HG03159 (cell line): ENCODE results near the gene CLASRP.
"Not testable (repeated sequence)": the region's sequence is repeated elsewhere in the genome, so short reads cannot be mapped to it uniquely, and the experiment has no call there.

Experiments used
- ATAC-seq: cut with Tn5 transposase; IDR thresholded peaks from one replicate; pipeline ENCODE4 v1.9.1; 2021; ENCODE audit warnings: mild to moderate bottlenecking, moderate library complexity; ENCODE audit not compliant: unreplicated experiment

The CLASRP gene

DNA sequence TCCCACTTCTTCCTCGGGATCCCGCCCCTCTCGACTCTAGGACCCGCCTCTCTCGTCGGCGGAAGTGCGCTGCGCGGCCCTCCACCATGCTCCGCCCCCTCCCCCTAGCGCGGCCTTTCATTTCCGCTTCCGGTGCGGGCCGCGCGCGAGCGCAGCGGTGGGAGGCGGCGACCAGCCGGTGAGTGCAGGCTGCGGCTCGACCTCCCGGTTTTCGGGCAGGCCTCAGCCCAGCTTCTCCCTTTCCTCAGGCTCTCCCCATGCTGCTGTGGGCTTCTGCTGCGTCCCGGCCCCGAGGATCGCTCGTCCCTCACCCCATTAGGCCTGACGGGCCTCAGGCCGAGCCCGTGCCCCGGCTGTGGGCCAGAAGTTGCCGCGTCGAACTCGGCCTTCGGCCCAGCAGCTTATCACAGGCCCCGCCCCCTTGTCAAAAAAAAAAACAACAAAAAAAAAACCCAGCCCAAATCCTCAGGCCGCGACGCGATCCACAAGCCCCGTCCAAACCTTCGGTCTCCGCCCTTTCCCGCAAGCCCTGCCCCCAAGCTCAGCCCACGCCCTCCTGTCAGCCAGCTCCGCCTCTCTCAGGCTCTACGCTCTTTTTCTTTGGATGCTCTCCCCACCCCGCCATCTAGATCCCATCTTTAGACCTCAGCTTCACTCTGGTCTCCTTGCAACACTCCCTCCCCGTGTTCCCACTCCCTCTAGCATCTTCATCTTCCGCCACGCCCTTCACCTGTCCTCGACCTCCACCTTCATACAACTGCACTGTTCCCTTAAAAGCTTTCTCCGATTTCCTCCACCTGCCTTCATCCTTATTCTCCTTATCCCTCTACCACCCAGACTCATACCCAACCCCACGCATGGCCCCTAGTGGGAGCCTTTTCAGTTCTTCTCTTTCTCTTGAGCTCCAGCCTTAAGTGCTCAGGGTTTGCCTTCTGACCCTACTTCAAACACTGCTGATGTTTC, at the start of gene CLASRP:
Gene CLASRP (plus strand): TSS at position 115 of the 963 bp plus-strand sequence. CDS start 1,168 bp downstream, outside the sequence.
- peak; percentile 84 for ATAC-seq

DNA sequence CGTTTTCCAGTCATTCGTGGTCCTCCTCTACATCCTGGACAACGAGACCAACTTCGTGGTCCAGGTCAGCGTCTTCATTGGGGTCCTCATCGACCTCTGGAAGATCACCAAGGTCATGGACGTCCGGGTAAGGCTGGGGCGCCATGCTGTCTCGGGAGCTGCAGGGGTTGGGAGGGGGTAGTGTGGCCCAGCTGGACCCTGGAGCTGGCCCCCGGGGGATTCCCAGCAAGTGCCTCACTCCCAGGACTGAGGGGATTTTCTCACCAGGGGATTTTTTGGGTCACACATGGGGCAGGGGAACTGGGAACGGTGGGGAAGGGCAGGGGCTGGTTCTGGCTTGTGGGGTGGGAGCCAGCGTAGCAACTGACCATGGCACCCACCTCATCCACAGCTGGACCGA, 48.4 kb upstream of the CLASRP start:
- ATAC-seq = no peak

- no peak for ATAC-seq
These were observed 47.9 kb upstream of the CLASRP start for GRCh38 chr19:44990966-44991365.

DNA sequence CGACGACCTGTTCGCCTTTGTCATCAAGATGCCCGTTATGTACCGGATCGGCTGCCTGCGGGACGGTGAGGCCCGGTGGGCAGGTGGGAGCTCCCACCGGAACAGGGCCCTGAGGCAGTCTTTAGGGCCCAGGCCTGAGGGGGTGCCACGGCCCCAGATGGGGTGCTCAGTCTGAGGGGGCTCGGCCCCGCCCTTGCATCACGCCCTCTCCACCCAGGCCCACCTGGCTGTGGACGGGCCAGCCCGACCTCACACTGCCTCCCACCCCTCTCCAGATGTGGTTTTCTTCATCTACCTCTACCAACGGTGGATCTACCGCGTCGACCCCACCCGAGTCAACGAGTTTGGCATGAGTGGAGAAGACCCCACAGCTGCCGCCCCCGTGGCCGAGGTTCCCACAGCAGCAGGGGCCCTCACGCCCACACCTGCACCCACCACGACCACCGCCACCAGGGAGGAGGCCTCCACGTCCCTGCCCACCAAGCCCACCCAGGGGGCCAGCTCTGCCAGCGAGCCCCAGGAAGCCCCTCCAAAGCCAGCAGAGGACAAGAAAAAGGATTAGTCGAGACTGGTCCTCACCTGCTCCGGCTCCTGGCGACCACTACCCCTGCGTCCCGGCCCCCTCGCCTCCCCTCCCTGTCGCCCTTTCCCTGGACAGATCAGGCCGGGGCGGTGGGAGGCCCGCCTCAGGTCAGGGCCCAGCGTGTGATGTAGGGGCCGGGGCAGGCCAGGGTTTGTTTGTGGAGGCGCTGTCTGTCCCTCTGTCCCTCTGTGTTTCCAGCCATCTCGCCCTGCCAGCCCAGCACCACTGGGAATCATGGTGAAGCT, 46.3 kb upstream of the CLASRP start:
- no peak for ATAC-seq

- ATAC-seq = no peak
These were observed 45.3 kb upstream of the CLASRP start for GRCh38 chr19:44993526-44993925.

- ATAC-seq = no peak
These were observed 44.8 kb upstream of the CLASRP start for GRCh38 chr19:44993926-44994537.

DNA sequence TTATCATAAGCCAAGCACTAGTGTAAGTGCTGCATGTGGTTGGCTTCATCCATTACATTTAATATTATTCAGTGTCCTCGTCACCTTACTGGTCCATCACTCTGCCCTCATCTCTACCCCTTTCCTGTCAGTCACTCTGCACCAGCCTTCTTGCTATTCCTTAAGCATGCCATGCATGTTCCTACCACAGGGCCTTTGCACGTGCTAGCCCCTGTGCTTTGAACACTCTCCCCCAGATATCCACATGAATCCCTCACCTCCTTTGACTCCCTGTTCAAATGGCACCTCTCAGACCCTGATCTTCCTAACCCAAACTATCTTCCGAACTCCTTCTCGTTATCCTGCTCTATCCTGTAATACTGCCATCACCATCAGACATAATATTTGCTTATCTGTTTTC, 40.8 kb upstream of the CLASRP start:
- ATAC-seq = no peak

- not testable (repeated sequence) for ATAC-seq
These were observed 39.5 kb upstream of the CLASRP start for GRCh38 chr19:44999131-44999925.

DNA sequence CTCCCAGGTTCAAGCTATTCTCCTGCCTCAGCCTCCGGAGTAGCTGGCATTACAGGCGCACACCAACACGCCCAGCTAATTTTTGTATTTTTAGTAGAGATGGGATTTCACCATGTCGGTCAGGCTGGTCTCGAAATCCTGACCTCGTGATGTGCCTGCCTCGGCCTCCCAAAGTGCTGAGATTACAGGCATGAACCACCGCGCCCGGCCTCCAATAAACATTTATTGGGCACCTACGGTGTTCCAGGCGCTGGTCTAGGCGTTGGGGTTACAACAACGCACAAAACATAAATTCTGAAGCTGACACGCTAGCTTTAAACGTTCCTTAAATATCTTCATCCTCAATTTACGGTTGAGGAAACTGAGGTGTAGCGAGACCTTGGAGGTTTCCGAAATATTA, 38.2 kb upstream of the CLASRP start:
- ATAC-seq = not testable (repeated sequence)

DNA sequence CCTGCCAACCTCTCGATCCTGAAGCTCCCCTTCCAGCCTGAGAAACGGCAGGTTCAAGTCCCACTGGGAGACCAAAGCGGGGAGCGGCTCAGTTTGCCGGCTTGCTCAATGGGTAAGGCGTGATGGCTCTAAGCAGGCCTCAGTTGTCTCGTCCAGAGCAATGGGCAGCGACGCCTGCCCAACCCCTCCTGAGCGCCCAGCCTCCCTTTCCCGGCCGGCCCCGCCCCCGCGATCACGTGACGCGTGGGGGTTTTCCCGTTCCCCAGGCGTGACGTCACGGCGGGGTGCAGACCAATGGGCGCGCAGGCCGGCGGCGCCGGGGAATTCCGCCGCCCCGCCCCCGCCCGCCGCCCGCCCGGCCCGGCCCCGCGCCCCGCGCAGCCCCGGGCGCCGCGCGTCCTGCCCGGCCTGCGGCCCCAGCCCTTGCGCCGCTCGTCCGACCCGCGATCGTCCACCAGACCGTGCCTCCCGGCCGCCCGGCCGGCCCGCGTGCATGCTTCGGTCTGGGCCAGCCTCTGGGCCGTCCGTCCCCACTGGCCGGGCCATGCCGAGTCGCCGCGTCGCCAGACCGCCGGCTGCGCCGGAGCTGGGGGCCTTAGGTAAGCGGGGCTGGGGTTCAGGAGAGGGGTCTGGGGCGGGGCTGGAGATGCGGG, 37.6 kb upstream of the CLASRP start, which contains the start of gene RELB:
Gene RELB (plus strand): TSS at position 378 of the 653 bp plus-strand sequence. CDS start 116 bp downstream, at position 494.
- peak; percentile 48 for ATAC-seq

DNA sequence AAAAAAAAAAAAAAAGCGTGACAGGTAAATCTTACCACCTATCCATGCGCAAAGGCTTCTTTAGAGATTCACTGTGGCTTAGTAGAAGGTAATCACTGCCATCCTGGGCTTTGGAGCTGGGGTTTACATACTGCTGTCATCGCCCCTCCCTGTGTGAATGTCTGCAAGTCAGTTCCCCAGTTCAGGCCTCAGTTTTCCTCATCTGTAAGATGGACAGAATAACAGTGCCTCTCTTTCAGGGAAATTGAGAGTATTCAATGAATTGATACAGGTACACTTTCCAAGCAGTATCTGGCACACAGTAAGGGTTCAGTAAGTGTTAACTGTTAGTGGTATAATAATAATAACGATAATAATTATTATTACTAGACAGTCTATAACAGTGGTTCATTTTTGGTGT, 35.4 kb upstream of the CLASRP start:
- no peak for ATAC-seq

GRCh38 chr19:45005787-45006186, 33.1 kb upstream of the CLASRP start:
- ATAC-seq = no peak

- ATAC-seq = no peak
These were observed 30.3 kb upstream of the CLASRP start for GRCh38 chr19:45008552-45008951.

- ATAC-seq = no peak
These were observed 29.1 kb upstream of the CLASRP start for GRCh38 chr19:45009625-45010255.

- no peak for ATAC-seq
These were observed 28.5 kb upstream of the CLASRP start for GRCh38 chr19:45010306-45010705.

- ATAC-seq = no peak
These were observed 26.9 kb upstream of the CLASRP start for GRCh38 chr19:45011959-45012358.

DNA sequence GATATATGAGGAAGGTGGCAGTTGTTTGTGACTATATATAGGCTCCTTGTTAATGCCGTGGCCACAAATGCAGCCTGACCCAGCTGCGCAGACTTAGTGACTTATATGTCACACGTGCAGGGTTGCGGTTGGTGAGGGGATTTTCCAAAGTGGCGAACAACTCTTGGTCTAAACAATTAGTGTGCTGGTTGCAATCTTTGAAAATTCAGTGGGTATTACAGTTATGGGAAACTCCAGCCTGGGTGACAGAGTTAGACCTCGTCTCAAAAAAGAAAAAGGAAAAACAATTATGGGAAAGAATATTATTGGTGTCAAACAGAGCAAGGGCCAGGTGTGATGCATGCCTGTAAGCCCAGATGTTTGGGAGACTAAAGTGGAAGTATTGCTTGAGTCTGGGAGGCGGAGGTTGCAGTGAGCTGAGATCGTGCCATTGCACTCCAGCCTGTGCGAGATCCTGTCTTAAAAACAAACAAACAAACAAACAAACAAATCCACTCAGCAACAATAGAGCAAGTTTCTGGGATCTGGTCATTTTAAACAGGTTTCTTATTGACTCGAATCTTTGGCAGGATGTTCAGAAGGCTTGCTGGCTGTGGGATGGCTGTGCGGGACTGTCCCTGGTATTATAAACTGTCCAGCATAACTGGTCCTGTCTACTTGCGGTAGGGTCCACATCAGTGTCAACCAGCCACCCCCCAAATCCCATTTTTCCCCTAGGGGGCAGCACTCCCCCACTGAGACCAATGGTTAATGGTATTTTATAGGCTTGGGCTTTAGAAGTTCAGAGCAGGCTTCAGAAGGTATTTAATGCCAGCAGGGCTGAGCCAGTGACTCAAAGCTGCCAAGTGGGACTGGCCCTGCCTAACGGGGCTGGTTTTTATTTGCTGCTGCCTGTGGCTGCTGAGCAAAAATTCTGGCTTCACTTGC, 22.2 kb upstream of the CLASRP start:
- peak; percentile 81 for ATAC-seq

- ATAC-seq = no peak
These were observed 19.7 kb upstream of the CLASRP start for GRCh38 chr19:45019187-45019586.
